K562 (cell line): ENCODE data around the gene CELSR1. TPM values are rescaled to one million over a fixed set of nuclear protein-coding genes. Genes with fewer than 3 reads are reported as not detected.

Experiments
- ATAC-seq: fragments of 200-7000 bp; cut with Tn5 transposase; 3 replicates; pipeline ENCODE4 v1.9.1; 2020; ENCODE audit warnings: moderate library complexity
- BruUV-seq: library from RNA; stranded (reverse); fragments of 400-500 nt; replicated peaks from 2 replicates; lab custom pipeline; 2021; lab: Mats Ljungman, UMichigan
- CTCF ChIA-PET: fragments of 300-600 bp; formaldehyde crosslinking; extraction: SDS; loops from one replicate; lab custom pipeline; 2021; ENCODE audit warnings: low intra/inter-chr PET ratio; lab: Yijun Ruan, JAX
- POLR2A ChIA-PET: fragments of 300-600, 350-650 bp; sonication (Branson Sonifier 250); formaldehyde crosslinking; extraction: SDS; loops from one replicate; lab custom pipeline; 2021; ENCODE audit warnings: antibody characterized with exemption, inconsistent platforms; lab: Yijun Ruan, JAX
- DNase-seq, 4 experiments: peaks; one replicate each; pipeline versions ENCODE4 v3.0.0 to v3.0.0-alpha.2; 2011 to 2018; ENCODE audit warnings: low spot score in 3 of 4, mixed read lengths in 3 of 4; ENCODE audit errors: extremely low read depth in 1 of 4
- FAIRE-seq: peaks from 2 replicates; lab custom pipeline; 2011; peaks lifted over from hg19 to GRCh38; lab: Jason Lieb, UNC
- H2AFZ ChIP-seq: 2 replicates; pipeline ENCODE4 v1.6.0; 2011; ENCODE audit warnings: low read depth, low read length, control low read depth, inconsistent platforms
- H3K27ac ChIP-seq: fragments of 200-600 bp; 3 replicates; pipeline ENCODE4 v1.8.0; 2011; ENCODE audit warnings: low read depth, mild to moderate bottlenecking, control low read depth, inconsistent platforms, low read length, moderate library complexity, mixed read lengths; ENCODE audit errors: extremely low read depth
- H3K27me3 ChIP-seq, 2 experiments: fragments of 300-600 bp in 1 of 2; 2 replicates in 1 of 2; 3 replicates in 1 of 2; pipeline versions ENCODE4 v1.6.0 to v1.8.0; 2011; ENCODE audit warnings: inconsistent platforms in 2 of 2, low read length in 2 of 2, mild to moderate bottlenecking in 1 of 2, mixed read lengths in 1 of 2, moderate library complexity in 1 of 2; ENCODE audit not compliant: control insufficient read depth in 2 of 2, insufficient read depth in 2 of 2
- H3K36me3 ChIP-seq: fragments of 300-600 bp; 3 replicates; pipeline ENCODE4 v1.8.0; 2011; ENCODE audit warnings: mild to moderate bottlenecking, low read length, inconsistent platforms; ENCODE audit not compliant: control insufficient read depth, insufficient read depth
- H3K4me1 ChIP-seq, 2 experiments: fragments of 200-600 bp in 1 of 2; replicated peaks in 1 of 2; 2 replicates in 1 of 2; 3 replicates in 1 of 2; pipeline versions ENCODE4 v1.5.1 to v1.8.0; 2011; ENCODE audit warnings: inconsistent platforms in 2 of 2, low read length in 2 of 2, mild to moderate bottlenecking in 1 of 2, mixed read lengths in 1 of 2, moderate library complexity in 1 of 2; ENCODE audit not compliant: control insufficient read depth in 2 of 2, insufficient read depth in 2 of 2
- H3K4me2 ChIP-seq: 2 replicates; pipeline ENCODE4 v1.6.1; 2011; ENCODE audit warnings: low read length, control low read depth, inconsistent platforms, mixed read lengths; ENCODE audit not compliant: insufficient read depth
- H3K4me3 ChIP-seq: fragments of 200-600 bp; sonication (generic), shearing (Covaris generic); 2 replicates; pipeline ENCODE4 v1.5.1; 2016; ENCODE audit warnings: control low read depth, inconsistent platforms
- H3K79me2 ChIP-seq: fragments of 200-600 bp; 3 replicates; pipeline ENCODE4 v1.8.0; 2011; ENCODE audit warnings: low read length, inconsistent platforms; ENCODE audit not compliant: control insufficient read depth, insufficient read depth
- H3K9ac ChIP-seq, 2 experiments: 2 replicates each; pipeline versions ENCODE4 v1.6.0 to v1.6.1; 2011; ENCODE audit warnings: low read depth in 2 of 2, low read length in 2 of 2, control low read depth in 1 of 2, inconsistent platforms in 1 of 2, mild to moderate bottlenecking in 1 of 2, mixed read lengths in 1 of 2; ENCODE audit not compliant: insufficient read depth in 1 of 2
- H3K9me1 ChIP-seq: one replicate; pipeline ENCODE4 v1.6.0; 2011; ENCODE audit warnings: inconsistent platforms, mild to moderate bottlenecking, low read length, moderate library complexity; ENCODE audit not compliant: control insufficient read depth, insufficient read depth
- H3K9me3 ChIP-seq: replicated peaks from 2 replicates; pipeline ENCODE4 v1.5.1; 2011; ENCODE audit warnings: low read depth, low read length, inconsistent platforms; ENCODE audit not compliant: control insufficient read depth, insufficient read depth
- H4K20me1 ChIP-seq: replicated peaks from 2 replicates; pipeline ENCODE4 v1.6.1; 2011; ENCODE audit warnings: low read length, inconsistent platforms, mixed read lengths; ENCODE audit not compliant: control insufficient read depth, insufficient read depth
- ESRRA ChIP-seq: fragments of 450-650 bp; IDR thresholded peaks from 2 replicates; pipeline ENCODE4 v1.6.1; 2014; ENCODE audit warnings: low read depth, mild to moderate bottlenecking, moderate library complexity, borderline replicate concordance
- HMG20A ChIP-seq: fragments of 450-650 bp; formaldehyde crosslinking; conservative IDR thresholded peaks from 2 replicates; pipeline ENCODE4 v1.4.0; 2020; ENCODE audit warnings: mild to moderate bottlenecking, mixed read lengths
- ZFX ChIP-seq: sonication (generic); formaldehyde crosslinking; IDR thresholded peaks from 2 replicates; pipeline ENCODE4 v1.8.0; 2022; ENCODE audit warnings: mild to moderate bottlenecking, missing genetic modification reagents, moderate library complexity
- ZNF217 ChIP-seq: sonication (generic); formaldehyde crosslinking; IDR thresholded peaks from 2 replicates; pipeline ENCODE4 v1.8.0; 2022; ENCODE audit warnings: mild to moderate bottlenecking, missing genetic modification reagents
- ZNF668 ChIP-seq: fragments of 250-450 bp; sonication (Bioruptor Pico); IDR thresholded peaks from 2 replicates; pipeline ENCODE4 v1.8.0; 2022; ENCODE audit warnings: mild to moderate bottlenecking, inconsistent platforms
- ZNF695 ChIP-seq: fragments of 450-650 bp; formaldehyde crosslinking; IDR thresholded peaks from 2 replicates; pipeline ENCODE4 v1.4.0; 2020; ENCODE audit warnings: mild to moderate bottlenecking, moderate library complexity
- WGBS: fragments of 100-300 bp; shearing (Covaris generic); methylation state at CpG from one replicate; pipeline ENCODE4 v1.1.6; 2016; ENCODE audit warnings: low coverage, mixed read lengths; ENCODE audit not compliant: insufficient coverage; ENCODE audit errors: missing lambda C conversion rate; 5-methylcytosine and 5-hydroxymethylcytosine counted together
- in situ Hi-C: fragments of 300-500 bp; cut with MboI; formaldehyde crosslinking; loops from 4 replicates; pipeline ENCODE4 v1.15.0; 2018; ENCODE audit warnings: inconsistent platforms, mixed read lengths
- intact Hi-C: fragments of 100-400 bp; cut with micrococcal nuclease; formaldehyde crosslinking; loops from 2 replicates; pipeline ENCODE4 v1.14.2; 2022
- polyA plus RNA-seq, 8 experiments: library from polyadenylated mRNA; depleted of rRNA in 4 of 8; stranded (reverse) in 5 of 8; unstranded in 3 of 8; fragments of >200 nt; fragmentation: Nextera tagmentation in 2 of 8; fragmentation: Illumina TruSeq in 1 of 8; extraction: Ambion mirVana in 2 of 8; extraction: Trizol in 1 of 8; gene quantifications; 2 replicates each; pipeline versions ENCODE4 v1.2.1 to v1.2.3, GENCODE V29; 2011 to 2014; ENCODE audit warnings: inconsistent platforms in 1 of 8, missing spikeins in 1 of 8
- total RNA-seq, 7 experiments: library from RNA; depleted of rRNA in 6 of 7; stranded (reverse); fragments of >200 nt in 6 of 7; fragmentation: Illumina TruSeq in 2 of 7; extraction: Trizol in 2 of 7; gene quantifications; 2 replicates each; pipeline versions ENCODE4 v1.2.1 to v1.2.3, GENCODE V29; 2011 to 2021; ENCODE audit warnings: low replicate concordance in 1 of 7
- TF ChIP-seq, protein P1 (sequence below): sonication (generic); formaldehyde crosslinking; IDR thresholded peaks from 2 replicates; pipeline ENCODE4 v1.8.0; 2023; ENCODE audit warnings: missing genetic modification reagents, mild to moderate bottlenecking, borderline replicate concordance
- TF ChIP-seq, protein P2 (sequence below): fragments of 250-450 bp; sonication (Bioruptor Pico); IDR thresholded peaks from 2 replicates; pipeline ENCODE4 v1.5.0; 2021; ENCODE audit warnings: mild to moderate bottlenecking, moderate library complexity

The CELSR1 gene
- total and polyA plus RNA-seq, 9 of the 15 experiments (the other 6 are each of a cell fraction or from before 2014, with no cell fraction given): under 0.01 to 0.09 TPM; not detected in 7

DNA sequence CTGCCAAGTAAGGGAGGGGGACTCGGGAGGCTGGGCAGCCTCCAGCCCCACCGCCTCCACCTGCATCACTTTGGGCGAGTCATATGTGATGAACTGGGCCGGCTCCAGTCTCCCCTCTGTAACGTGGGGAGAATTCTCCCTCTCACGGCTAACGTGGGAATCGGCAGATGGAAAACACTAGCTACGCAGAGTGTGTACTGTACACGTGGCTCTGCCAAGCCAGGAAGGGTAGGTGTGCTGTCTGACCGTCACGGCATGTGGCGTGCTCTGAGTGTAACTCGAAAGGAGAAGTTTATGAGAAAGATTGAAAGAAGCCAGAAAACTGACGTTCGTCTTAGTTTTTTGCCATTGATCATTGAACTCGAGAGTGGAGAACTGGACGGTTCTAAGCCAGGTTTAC lies 188.2 kb downstream of the CELSR1 start (continued):
- TF ChIP-seq, protein P1, sequence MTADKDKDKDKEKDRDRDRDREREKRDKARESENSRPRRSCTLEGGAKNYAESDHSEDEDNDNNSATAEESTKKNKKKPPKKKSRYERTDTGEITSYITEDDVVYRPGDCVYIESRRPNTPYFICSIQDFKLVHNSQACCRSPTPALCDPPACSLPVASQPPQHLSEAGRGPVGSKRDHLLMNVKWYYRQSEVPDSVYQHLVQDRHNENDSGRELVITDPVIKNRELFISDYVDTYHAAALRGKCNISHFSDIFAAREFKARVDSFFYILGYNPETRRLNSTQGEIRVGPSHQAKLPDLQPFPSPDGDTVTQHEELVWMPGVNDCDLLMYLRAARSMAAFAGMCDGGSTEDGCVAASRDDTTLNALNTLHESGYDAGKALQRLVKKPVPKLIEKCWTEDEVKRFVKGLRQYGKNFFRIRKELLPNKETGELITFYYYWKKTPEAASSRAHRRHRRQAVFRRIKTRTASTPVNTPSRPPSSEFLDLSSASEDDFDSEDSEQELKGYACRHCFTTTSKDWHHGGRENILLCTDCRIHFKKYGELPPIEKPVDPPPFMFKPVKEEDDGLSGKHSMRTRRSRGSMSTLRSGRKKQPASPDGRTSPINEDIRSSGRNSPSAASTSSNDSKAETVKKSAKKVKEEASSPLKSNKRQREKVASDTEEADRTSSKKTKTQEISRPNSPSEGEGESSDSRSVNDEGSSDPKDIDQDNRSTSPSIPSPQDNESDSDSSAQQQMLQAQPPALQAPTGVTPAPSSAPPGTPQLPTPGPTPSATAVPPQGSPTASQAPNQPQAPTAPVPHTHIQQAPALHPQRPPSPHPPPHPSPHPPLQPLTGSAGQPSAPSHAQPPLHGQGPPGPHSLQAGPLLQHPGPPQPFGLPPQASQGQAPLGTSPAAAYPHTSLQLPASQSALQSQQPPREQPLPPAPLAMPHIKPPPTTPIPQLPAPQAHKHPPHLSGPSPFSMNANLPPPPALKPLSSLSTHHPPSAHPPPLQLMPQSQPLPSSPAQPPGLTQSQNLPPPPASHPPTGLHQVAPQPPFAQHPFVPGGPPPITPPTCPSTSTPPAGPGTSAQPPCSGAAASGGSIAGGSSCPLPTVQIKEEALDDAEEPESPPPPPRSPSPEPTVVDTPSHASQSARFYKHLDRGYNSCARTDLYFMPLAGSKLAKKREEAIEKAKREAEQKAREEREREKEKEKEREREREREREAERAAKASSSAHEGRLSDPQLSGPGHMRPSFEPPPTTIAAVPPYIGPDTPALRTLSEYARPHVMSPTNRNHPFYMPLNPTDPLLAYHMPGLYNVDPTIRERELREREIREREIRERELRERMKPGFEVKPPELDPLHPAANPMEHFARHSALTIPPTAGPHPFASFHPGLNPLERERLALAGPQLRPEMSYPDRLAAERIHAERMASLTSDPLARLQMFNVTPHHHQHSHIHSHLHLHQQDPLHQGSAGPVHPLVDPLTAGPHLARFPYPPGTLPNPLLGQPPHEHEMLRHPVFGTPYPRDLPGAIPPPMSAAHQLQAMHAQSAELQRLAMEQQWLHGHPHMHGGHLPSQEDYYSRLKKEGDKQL (CRISPR knock-in tag): no peak
- no peak for TF ChIP-seq HMG20A (CRISPR knock-in tag)

DNA sequence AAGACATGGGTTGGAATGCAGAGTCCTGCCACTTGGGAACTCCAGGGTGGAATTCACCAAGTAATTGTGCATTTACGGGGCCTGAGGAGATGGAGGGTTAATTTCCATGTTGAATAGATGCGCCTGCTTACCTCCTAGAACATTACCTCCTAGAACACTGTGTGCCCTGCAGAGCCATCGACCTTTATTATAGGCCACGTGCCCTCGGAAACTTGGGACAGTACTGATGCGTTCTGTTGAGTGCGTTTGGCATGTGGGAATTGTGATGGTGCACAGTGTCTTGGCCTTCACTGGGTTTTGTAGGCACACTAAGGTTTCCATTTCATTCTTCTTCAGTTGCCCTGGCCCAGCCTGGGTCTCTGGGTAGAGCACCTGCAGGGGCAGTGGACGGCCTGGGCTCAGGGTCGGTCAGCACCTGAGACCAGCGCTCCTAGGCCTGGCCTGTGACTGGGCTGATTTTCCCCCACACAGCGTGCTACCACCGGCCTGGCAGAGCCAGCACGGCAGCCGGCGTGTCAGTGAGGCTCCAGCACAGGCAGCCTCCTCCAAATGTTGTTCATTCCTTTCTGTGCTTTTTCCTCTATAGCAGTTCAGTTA lies 189.2 kb downstream of the CELSR1 start:
- Histone ChIP-seq H3K27ac (no peak overlapping the region), H3K79me2 (no peaks in the 10 kb centered on the region), H4K20me1 (no peaks in the 10 kb centered on the region; the same call in 1 of the 2 replicates), H3K9me1 (no peaks in the 10 kb centered on the region), H3K4me1 (no peaks in the 10 kb centered on the region), H3K36me3 (peaks cover 89% of the 10 kb centered on the region; the same call in 2 of the 3 replicates), H2AFZ (no peak overlapping the region), H3K4me3 (no peak overlapping the region), H3K9ac (no peak overlapping the region), H3K27me3 (no peaks in the 10 kb centered on the region), H3K4me2 (no peak overlapping the region), H3K9me3 (no peaks in the 10 kb centered on the region)
- FAIRE-seq (no peak), DNase-seq (no peak), ATAC-seq (no peak)
- in situ Hi-C loops (no loop called here), intact Hi-C loops (no loop called here)
- WGBS: 97% methylated on average over 11 of the region's 15 CpGs
- no TSS peak for BruUV-seq
- POLR2A ChIA-PET: no interaction called here
- CTCF ChIA-PET: no interaction called here
- TF ChIP-seq ZFX (no peak), ZNF695 (CRISPR knock-in tag) (no peak), ESRRA (no peak), ZNF668 (CRISPR knock-in tag) (no peak), ZNF217 (no peak)
- TF ChIP-seq, protein P2, sequence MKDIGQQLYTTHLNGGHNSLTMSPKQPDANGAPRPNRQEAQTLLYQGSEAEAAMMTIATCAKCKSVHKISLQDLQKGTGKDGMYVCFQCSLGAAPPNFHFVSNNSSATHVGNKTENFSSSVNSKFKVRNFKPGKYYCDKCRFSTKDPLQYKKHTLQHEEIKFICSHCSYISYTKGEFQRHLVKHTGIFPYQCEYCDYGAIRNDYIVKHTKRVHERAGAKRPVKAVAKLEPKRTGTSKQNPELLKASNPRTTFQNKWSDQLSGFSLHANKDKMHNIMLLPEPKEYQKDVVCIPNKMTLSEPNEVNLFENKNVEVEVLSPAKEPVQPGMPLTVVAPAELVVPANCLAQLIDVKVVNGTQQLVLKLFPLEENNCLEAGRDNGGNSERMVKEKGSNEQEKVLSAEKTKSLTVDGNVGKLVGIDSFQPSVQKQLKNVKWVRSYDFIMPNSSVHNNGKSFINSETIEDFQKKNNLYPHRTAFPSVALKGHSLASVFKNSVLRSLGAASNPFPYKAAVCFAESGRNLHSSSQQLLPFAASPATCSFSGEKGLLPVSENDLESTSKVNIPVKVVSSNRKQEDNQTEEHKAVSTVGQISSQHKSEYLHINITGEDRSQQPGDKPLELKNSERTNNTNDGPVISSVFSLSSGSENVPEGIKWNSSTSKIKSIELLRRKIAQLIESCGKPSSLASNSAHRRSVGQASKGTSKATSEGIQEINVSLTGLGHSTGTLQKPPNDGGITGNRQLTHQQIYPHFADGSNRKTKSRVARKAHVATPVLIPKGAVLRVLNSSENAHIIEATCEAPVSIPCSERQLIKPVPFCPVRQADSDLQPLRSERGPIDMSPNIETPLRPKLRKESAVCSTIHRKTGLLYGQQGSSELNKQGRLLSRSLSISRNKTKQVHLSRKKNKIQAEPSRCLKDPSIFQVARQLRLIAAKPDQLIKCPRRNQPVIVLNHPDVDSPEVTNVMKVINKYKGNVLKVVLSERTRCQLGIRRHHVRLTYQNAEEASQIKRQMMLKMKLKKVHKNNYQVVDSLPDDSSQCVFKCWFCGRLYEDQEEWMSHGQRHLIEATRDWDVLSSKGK (CRISPR knock-in tag): no peak
